GM18502 (cell line): Measurements from ENCODE around the gene PLIN4.
"Not testable (repeated sequence)": the region's sequence is repeated elsewhere in the genome, so short reads cannot be mapped to it uniquely, and the experiment has no call there.

ENCODE experiments used
- ATAC-seq: cut with Tn5 transposase; IDR thresholded peaks from one replicate; pipeline ENCODE4 v1.9.1; 2021; ENCODE audit warnings: mild to moderate bottlenecking; ENCODE audit not compliant: unreplicated experiment, poor library complexity

The PLIN4 gene

DNA sequence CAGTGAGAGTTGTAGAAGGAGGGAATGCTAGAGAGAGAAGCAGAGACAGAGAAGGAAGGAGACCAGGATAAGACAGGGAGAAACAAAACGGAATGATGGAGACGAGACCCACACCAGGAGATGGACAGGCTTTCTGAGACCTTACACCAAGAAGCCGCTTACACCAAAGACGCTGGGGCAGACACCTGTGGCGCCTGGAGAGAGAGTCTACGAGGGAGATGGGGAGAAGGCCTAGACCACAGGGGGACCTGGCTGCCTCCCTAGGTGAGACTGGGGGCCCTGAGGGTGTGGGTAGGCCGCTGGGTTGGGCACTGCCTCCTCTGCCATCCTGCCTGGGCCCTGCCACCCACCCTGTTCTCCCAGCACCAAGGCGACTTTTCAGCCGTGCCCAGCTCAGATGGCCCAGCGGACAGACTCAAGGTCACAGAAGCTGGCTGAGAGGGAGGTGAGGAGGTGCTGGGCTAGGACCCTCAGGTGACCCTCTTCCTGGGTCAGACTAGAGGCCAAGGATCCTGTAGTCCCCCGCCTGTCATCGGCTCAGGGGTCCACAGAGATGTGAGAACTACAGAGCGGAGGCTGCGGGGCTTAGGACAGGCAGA is 11.7 kb upstream of the PLIN4 start:
- no peak for ATAC-seq

DNA sequence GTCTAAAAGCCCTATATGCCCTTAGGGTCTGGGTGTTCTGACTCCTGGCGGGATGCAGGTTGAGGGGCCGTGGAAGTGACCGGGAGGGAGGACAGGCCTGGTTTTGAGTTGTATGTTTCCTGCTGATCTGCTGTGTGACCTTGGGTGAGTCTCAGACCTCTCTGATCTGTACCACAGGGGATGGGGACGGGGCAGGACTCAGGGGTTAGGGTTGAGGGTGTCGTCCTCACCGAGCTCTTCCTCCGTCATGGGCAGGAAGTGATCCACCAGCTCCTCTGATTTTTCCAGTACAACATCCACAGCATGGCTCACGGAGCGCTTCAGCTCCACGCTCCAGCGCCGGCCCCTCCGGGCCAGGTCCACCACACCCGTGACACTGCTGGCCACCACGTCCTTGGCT is 10.6 kb upstream of the PLIN4 start:
- ATAC-seq = no peak

DNA sequence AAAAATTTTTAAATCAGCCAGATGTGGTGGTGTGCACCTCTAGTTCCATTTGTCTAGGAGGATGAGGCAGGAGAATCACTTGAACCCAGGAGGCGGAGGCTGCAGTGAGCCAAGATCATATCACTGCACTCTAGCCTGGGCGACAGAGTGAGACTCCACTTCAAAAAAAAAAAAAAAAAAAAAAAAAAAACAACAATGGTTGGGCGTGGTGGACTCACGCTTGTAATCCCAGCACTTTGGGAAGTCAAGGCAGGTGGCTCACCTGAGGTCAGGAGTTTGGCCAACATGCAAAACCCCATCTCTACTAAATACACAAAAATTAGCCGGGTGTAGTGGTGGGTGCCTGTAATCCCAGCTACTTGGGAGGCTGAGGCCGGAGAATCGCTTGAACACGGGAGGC is 9.1 kb upstream of the PLIN4 start:
- not testable (repeated sequence) for ATAC-seq

DNA sequence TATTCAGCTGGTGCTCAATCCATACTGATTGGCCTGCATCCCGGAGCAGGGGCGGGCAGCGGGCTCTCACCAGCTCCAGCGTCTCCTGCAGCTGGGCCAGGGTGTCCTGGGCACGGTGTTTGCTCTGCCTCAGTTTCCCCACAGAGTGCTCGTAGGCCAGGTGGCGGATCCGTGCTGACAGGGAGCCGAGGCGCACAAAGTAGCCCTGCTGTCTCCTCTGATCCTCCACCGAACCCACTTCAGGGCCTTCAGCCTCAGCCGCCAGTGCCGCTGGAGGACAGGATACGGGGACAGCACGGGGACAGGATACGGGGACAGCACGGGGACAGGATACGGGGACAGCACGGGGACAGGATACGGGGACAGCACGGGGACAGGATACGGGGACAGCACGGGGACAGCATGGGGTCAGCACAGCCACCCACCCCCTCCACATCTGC is 7.3 kb upstream of the PLIN4 start:
- ATAC-seq = no peak

DNA sequence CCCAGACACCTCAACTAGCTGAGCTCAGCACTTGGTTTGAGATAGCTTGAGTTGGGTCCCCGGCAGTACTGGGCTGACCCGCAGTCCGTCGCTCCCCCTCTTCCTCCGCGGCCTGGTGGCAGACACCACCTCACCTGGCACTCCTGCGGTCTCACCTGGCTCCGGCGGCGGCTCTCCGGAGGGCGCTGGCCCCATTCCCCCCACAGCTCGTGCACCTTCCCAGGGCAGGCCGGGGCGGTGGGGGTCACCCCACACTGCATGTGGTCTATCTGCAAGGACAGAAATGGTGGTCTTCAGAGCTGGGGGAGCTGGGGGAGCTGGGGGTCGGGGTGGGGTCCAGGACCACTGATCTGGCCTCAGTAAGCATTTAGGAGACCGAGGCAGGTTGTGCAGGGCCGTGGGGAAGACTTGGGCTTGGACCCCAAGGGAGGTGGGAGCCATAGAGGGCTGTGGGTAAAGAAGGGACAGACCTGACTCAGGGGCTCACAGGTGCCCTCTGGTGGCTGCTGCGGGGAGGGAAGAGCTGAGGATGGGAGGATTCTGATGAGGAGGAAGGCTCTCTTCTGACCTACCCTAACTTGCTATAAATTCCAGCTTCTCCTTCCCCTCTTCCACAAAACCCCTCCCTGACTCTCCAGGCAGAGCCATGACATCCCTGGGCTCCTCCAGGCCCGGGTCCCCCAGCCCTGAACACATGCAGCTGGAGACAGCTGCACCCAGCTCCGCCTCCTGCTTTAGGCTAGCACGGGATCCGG is 6.7 kb upstream of the PLIN4 start:
- no peak for ATAC-seq

DNA sequence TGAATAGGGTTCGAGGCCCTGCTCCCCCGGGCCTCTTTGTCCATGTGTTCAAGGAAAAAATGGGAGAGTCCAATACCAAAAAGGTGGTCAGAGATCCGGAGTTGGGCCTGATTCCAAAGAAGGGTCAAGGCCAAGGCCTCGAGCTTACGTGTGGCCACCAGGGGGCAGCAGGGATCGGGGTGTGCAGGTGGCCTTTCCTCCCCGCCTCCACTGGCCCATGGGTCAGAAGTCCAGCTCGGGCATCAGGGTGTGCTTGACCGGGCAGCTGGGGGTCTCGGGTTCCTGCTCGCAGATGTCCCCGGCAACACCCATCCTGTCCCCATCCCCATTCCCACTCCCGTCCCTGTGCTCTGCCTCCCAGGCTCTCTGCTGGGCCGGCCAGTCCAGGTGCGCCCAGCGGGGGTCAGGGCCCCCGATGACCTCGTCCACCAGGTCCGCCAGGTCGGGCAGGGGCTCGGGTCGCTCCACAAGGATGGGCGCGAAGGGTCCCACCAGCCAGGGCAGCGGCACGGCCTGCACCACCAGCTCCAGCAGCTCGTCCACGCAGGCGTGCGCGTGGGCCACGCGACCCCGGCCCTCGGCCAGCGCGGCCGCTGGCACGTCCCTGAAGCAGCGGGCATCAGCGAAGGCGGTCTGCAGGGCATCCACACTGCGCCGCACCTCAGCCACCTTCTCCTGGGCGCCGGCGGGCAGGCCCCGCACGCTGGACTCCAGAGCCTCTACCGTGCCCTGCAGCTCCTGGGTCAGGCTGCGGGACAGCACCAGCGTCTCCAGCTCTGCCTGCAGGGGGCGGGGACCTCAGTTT is 5.2 kb upstream of the PLIN4 start:
- no peak for ATAC-seq

DNA sequence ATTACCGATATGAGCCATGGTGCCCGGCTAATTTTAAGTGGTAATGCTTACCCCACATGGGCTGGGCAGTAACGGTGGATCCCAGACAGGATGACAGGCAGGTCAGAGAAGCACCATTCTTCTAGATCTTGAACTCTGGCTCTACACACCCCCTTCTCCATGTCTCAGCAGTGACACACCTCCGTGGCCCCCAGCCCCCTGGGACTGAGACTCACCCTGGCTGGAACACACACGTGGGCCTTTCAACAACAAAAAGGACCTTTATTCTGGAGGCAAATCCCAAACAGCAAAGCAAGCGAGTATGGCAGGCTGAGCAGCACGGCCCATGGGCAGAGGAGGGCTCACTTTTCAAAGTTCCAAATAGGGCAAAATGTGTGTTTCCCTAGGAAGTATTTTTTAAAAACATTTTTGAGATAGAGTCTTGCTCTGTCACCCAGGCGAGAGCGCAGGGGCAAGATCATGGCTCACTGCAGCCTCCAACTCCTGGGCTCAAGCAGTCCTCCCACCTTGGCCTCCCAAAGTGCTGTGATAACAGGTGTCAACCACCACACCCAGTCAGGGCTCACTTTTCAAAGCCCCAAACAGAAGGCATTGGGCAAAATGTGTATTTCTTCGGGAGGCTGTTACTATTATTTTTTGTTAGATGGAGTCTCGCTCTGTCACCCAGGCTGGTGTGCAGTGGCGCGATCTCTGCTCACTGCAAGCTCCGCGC is 4.2 kb upstream of the PLIN4 start:
- no peak for ATAC-seq

DNA sequence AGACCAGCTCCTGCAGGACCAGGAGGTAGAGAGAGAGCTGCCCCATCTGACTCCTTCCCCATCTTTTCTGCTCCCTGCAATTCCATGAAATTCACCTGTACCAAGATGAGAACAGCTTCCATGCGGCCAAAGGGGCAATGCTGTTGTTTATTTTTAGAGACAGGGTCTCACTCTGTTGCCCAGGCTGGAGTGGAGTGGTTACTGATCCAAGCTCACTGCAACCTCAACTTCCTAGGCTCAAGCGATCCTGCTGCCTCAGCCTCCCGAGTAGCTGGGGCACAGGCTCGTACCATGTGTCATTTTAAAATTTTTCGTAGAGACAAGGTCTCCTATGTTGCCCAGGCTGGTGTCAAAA is 3.6 kb upstream of the PLIN4 start:
- ATAC-seq = no peak

DNA sequence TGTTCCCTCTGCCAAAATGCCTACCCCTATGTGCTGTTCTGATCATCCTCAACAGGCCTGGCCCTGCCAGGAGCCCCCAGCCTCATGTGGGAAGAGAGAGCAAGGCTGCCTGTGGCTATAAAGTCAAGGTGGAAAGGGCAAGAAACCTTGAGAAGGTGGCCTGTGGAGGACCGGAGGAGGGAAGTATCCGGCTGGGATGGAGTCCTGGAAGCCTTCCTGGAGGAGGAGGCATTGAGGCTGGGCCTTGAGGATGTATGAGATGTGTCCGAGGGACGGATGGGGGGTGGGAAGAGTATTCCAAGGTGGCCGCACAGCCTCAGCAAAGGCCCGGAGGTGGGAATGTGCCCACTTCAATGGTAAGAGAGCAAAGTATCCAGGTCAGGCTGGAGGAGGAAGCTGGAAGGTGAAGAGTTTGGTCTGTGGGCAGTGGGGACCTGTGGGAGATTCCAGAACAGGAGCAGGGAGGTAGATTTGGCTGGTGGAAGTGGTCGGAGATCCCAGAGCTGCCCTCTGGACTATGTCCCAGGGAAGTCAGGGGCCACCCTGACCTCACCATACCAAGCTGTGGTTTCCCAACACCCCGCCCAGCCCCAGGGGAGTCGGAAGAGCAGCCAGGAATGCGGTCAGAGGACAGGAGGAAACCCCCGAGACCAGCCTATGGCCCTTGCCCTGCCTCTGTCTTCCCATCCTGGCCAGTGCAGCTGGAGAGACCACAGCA is 3.0 kb upstream of the PLIN4 start:
- no peak for ATAC-seq

DNA sequence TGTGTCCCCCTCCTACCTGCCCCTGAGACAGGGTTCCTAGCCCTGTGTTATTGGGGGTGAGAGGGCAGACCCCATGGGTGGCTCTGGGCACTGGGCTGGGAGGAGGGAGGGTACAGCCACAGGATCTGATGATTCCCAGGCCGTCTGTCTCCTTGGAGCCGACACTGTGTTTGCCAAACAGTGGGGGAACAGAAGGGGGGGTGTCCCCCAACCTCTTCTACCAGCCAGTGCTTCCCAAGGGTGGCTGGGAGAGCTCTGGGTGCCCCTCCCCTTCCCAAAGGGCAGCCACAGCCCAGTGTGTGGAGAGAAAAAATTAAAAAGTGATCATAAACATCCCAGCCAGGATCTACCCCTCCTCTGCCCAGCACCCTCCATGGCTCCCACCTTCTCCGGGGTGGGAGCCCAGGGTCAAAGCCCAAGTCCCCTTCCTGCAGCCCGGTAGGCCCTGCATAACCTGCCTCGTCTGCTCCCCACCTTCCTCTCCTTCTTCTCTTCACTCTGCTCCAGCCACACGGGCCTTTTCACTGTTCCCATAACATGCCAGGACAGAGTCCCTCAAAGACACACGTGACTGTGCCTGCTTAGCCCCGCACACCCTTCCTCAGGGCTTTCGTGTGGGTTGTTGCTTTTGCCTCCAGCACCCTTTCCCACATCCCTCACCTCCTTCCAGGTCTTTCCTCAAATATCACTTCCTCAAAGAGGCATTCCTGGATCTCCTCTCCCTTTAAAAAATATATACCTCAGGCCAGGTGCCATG is 1.4 kb upstream of the PLIN4 start:
- no peak for ATAC-seq

DNA sequence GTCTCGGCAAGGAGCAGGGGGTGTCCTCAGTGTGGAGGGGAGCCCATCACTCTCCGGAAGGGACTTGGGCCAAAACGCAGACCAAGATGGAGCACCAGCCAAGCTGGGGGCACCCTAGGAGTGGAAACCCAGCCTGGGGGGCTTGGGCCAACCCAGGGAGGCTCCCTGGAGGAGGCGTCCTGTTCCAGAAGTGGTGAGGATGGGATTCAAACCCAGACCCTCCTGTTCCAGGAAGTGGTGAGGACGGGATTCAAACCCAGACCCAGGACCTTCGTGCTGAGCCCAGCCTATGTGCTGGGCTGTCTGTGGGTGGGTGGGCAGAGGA is 848 bp upstream of the PLIN4 start:
- ATAC-seq = no peak

DNA sequence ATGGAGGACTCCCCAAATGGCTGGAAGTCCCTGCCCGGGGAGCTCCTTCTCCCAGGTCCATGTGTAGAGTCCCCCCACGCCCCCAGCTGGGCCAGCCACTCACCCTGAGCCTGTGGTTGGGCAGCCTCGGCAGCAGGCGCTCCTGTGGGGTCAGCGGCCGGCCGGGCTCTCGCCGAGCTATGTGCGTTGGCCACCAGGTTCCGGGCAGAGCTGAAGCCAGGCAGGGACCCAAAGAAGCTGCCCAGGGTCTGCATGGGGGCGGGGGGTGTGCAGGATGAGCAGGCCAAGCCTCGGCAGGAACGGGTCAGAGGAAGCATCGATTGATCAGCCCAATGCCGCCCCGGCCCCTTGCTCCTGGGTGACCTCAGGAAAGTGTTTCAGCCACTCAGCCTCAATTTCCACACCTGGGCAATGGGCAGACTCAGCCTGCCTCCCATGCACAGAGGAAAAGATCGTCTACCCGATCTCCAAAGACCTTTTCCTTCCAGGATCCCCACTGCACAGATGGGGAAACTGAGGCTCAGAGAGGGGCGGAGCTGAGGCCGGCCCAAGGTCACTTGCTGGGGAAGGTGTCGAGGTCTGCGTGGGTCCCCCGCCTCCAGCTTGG is 732 bp downstream of the PLIN4 start:
- no peak for ATAC-seq

DNA sequence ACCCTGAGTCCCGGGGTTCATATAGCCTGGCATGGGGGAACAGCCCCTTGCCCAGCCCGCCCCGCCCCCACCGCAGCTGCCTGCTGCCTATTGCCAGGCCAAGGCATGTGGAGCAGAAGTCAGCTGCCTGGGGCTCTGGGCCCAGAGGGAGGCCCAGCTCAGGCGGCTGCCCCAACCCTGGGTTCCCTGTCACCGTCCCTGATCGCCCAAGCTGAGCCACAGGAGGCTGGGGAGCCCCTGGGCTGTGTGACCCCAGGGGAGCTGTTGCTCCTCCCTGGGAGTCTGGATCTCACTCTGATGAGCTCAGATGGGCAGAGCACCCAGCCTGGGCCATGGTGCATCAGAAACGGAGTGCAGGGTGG is 1.4 kb downstream of the PLIN4 start:
- ATAC-seq = no peak

DNA sequence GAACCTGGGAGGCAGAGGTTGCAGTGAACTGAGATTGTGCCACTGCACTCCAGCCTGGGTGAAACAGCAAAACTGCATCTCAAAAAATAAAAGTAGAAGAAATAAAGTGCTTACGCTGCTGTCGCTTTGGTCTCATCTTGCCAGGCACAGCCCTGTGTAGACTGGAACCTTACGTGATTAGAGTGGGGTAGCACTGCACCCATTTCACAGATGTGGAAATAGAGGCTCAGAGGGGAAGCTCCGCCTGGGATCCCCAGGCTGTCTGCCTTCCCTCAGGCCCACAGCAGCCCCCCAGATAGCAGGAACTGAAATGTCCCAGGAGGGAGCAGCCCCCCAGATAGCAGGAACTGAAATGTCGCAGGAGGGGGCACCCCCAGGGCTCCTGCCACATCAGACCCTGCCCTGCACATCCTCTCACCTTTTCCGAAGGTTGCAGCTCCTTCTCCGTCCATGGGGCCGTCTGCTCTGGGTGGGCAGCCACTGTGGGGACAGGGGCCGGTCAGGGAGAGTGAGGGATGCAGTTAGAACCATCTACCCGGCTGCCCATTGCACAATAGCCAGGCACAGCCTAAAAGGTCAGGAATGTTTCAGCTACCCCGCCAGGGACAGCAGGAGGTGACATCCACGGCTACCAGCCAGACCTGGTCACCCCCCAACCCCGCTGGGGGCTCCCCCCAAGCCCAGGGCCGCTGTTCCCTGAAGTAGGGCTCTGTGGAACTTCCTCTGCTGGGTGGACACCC is 1.9 kb downstream of the PLIN4 start:
- ATAC-seq = no peak

DNA sequence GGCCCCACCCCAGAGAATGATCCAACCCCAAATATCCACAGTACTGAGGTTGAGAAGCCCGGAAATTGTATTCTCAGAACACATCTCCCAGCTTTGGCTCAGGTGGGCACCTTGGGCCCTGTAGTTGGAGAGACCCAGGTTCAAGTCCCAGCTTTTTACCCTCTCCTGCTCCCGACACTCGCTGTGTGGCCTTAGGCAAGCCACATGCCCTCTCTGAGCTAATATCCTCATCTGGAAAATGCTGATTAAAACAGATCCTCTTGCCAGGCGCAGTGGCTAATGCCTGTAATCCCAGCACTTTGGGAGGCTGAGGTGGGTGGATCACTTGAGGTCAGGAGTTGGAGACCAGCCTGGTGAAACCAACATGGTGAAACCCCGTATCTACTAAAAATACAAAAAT is 2.6 kb downstream of the PLIN4 start:
- ATAC-seq = no peak

DNA sequence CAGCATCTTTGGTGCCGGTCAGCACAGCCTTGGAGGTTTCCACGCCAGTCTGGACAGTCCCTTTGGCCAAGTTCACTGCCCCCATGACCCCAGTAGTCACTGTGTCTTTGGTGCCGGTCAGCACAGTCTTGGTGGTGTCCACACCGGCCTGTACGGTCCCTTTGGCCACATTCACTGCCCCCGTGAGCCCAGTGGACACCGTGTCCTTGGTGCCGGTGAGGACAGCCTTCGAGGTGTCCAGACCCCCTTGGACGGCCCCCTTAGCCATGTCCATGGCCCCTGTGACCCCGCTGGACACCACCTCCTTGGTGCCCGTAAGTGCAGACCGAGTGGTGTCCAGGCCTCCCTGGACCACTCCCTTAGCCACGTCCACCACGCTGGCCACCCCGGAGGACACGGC is 5.0 kb downstream of the PLIN4 start:
- no peak for ATAC-seq

DNA sequence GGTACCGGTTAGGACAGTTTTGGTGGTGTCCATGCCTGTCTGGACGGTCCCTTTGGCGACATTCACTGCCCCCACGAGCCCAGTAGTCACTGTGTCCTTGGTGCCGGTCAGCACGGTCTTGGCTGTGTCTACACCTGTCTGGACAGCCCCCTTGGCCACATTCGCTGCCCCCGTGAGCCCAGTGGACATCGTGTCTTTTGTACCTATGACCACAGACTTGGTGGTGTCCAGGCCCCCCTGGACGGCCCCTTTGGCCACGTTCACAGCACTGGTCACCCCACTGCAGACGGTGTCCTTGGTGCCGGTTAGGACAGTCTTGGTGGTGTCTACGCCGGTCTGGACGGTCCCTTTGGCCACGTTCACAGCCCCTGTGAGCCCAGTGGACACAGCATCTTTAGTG is 6.2 kb downstream of the PLIN4 start:
- no peak for ATAC-seq

DNA sequence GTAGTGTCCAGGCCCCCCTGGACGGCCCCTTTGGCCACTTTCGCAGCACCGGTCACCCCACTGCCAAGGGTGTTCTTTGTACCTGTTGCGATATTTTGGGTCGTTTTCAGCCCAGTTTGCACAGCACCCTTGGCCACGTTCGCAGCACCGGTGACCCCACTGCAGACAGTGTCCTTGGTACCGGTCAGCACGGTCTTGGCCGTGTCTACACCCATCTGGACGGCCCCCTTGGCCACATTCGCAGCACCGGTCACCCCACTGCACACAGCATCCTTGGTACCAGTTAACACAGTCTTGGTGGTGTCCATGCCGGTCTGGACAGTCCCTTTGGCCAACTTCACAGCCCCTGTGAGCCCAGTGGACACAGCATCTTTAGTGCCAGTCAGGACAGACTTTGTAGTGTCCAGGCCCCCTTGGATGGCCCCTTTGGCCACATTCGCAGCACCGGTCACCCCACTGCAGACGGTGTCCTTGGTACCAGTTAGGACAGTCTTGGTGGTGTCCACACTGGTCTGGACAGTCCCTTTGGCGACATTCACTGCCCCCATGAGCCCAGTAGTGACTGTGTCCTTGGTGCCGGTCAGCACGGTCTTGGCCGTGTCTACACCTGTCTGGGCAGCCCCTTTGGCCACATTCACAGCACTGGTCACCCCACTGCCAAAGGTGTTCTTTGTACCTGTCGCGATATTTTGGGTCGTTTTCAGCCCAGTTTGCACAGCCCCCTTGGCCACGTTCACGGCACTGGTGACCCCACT is 6.8 kb downstream of the PLIN4 start:
- no peak for ATAC-seq
